BJ (cell line): ENCODE results near the gene GJE1. TPM values are rescaled to one million over a fixed set of nuclear protein-coding genes. Genes with fewer than 3 reads are reported as not detected.

Experiments
- CTCF ChIA-PET: fragments of 350-600 bp; formaldehyde crosslinking; extraction: SDS; loops from one replicate; lab custom pipeline; 2021; ENCODE audit warnings: antibody characterized with exemption, inconsistent platforms; lab: Yijun Ruan, JAX
- POLR2A ChIA-PET: fragments of 300-600 bp; sonication (Branson Sonifier 250); formaldehyde crosslinking; extraction: SDS; loops from one replicate; lab custom pipeline; 2021; ENCODE audit warnings: antibody characterized with exemption; lab: Charles Lee
- DNase-seq: peaks from one replicate; pipeline ENCODE4 v3.0.0-alpha.2; 2011; ENCODE audit warnings: low read depth
- H3K27me3 ChIP-seq: 2 replicates; pipeline ENCODE4 v1.6.0; 2011; ENCODE audit warnings: low read length; ENCODE audit not compliant: control insufficient read depth, insufficient read depth
- H3K36me3 ChIP-seq: 2 replicates; pipeline ENCODE4 v1.5.1; 2011; ENCODE audit warnings: low read length; ENCODE audit not compliant: control insufficient read depth, insufficient read depth
- H3K4me3 ChIP-seq: 2 replicates; pipeline ENCODE4 v1.5.1; 2011; ENCODE audit warnings: low read depth, mild to moderate bottlenecking, control low read depth, low read length
- polyA plus RNA-seq: library from polyadenylated mRNA; depleted of rRNA; stranded (reverse); fragments of >200 nt; gene quantifications from 2 replicates; pipeline ENCODE4 v1.2.3, GENCODE V29; 2011
- TF ChIP-seq, protein P1 (sequence below): IDR thresholded peaks from 2 replicates; pipeline ENCODE4 v1.5.1; 2011; ENCODE audit warnings: low read depth, mild to moderate bottlenecking, control low read depth, inconsistent platforms, low read length, moderate library complexity; ENCODE audit not compliant: insufficient read depth

Gene GJE1
- polyA plus RNA-seq, 1 experiment = not detected

DNA sequence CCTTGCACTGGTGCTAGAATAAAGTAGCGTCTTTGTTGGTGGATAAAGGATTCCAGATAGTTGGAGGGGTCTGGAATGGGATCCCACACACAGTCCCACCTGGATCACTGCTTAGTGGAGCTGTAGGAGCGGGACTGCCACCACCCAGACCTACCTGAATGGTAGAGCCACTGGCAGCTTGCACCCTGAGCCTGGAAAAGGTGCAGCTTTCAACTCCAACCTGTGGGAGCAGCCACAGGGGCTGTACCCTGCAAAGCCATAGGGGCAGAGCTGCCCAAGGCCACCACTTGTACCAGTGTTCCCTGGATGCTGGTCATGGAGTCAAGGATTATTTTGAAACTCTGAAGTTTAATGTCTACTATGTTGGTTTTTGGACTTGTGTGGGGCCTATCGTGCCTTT is 41.3 kb downstream of the GJE1 start:
- no peak for DNase-seq
- ChIA-PET POLR2A (no interaction called here), CTCF (interaction anchor here (0.7 to 1.0 kb wide), 2 partner anchors 10 to 18 kb away, joined by 3 to 5 read pairs; no protein-coding TSS in a partner anchor)
- peaks cover 4% of the 10 kb centered on the region for H3K36me3 ChIP-seq
- TF ChIP-seq, protein P1, sequence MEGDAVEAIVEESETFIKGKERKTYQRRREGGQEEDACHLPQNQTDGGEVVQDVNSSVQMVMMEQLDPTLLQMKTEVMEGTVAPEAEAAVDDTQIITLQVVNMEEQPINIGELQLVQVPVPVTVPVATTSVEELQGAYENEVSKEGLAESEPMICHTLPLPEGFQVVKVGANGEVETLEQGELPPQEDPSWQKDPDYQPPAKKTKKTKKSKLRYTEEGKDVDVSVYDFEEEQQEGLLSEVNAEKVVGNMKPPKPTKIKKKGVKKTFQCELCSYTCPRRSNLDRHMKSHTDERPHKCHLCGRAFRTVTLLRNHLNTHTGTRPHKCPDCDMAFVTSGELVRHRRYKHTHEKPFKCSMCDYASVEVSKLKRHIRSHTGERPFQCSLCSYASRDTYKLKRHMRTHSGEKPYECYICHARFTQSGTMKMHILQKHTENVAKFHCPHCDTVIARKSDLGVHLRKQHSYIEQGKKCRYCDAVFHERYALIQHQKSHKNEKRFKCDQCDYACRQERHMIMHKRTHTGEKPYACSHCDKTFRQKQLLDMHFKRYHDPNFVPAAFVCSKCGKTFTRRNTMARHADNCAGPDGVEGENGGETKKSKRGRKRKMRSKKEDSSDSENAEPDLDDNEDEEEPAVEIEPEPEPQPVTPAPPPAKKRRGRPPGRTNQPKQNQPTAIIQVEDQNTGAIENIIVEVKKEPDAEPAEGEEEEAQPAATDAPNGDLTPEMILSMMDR = no peak
- H3K4me3 ChIP-seq = no peak overlapping the region
- no peaks in the 10 kb centered on the region for H3K27me3 ChIP-seq

DNA sequence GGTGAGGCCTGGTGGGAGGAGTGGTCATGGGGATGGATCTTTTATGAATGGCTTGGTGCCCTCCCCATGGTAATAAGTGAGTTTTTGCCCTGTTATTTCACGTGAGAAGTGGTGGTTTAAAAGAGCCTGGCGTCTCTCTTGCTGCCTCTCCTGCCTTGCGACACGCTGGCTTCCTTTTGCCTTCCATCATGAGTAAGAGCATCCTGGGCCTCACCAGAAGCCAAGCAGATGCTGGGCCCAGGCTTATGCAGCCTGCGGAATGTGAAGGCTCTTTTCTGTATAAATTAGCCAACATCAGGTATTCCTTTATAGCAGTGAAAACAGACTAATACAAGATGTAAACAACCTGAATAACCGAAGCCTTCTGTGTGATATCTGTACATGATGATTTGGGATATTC is 42.0 kb downstream of the GJE1 start:
- Histone ChIP-seq H3K36me3 (peaks cover 4% of the 10 kb centered on the region), H3K27me3 (no peaks in the 10 kb centered on the region), H3K4me3 (no peak overlapping the region)
- no peak for DNase-seq
- ChIA-PET CTCF (no interaction called here), POLR2A (no interaction called here)
- TF ChIP-seq, protein P1 = no peak

DNA sequence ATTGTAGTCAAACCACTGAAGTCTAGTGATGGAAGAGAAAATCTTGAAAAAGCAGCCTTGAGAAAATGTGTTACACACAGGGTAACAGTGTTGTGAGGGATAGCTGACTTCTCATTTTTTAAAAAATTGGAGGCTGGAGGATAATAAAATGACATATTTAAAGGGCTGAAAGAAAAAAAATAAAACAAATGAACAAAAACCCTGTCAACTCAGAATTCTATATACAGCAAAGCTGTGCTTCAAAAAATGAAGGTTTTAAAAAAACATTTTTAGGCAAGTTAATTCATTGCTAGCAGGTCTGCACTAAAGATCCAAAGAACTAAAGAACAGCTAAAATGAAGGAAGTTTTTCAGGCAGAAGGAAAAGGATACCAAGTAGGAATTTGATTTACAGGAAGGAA is 45.4 kb downstream of the GJE1 start:
- ChIA-PET CTCF (interaction anchor here (1.2 to 1.3 kb wide), 2 partner anchors 10 to 31 kb away, joined by 3 read pairs; partner anchors contain the start of genes NMBR and VTA1), POLR2A (no interaction called here)
- no peak for DNase-seq
- Histone ChIP-seq H3K4me3 (no peak overlapping the region), H3K27me3 (no peaks in the 10 kb centered on the region), H3K36me3 (peaks cover 4% of the 10 kb centered on the region)
- TF ChIP-seq, protein P1 = no peak

DNA sequence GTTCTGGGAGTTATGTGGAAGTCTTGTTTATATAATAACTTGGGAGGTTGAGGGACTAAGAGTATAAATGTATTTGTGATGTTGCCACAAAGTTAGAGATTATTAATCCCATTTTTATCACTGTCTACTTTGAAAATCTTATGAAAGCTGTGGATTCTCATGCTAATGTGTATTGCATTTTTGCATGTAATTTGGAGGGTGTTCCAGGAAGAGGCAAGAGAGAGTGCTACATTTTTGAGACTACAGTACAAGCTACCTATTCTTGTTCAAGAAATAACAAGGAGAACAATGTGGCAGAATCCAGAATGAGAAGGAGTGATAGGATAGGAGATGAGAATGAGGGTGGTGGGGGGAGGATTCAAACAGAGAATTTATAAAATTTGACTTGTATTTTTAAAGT is 49.3 kb downstream of the GJE1 start:
- TF ChIP-seq, protein P1 = no peak
- CTCF ChIA-PET = no interaction called here
- no peak overlapping the region for H3K4me3 ChIP-seq
- DNase-seq = no peak
- H3K36me3 ChIP-seq = no peaks in the 10 kb centered on the region
- no peaks in the 10 kb centered on the region for H3K27me3 ChIP-seq
- POLR2A ChIA-PET = no interaction called here

DNA sequence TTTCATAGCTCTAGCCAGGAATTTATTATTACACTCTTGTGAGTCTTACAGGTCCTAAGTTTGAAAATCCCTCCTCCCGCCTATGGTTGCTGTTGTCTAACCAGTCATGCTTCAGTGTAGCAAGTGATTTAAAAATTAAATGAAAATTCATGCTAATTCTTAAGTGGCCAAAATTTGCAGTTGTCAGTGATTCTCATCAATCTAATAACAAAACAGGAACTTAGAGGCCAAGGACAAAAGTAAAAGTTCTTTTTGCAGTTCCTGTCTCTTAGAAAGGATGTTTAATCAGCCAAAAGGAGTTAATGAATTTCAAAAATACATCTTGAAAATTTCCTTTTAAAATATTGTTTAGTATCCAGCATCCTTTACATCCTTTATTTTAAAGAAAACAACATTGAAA is 50.6 kb downstream of the GJE1 start:
- ChIA-PET POLR2A (no interaction called here), CTCF (no interaction called here)
- TF ChIP-seq, protein P1 = no peak
- Histone ChIP-seq H3K36me3 (no peaks in the 10 kb centered on the region), H3K27me3 (no peaks in the 10 kb centered on the region), H3K4me3 (no peak overlapping the region)
- DNase-seq = no peak
